LHCN-M2 (cell line): ENCODE measurements around the gene SPSB3. TPM values are rescaled to one million over a fixed set of nuclear protein-coding genes. Genes with fewer than 3 reads are reported as not detected.
"Not testable (repeated sequence)": the region's sequence is repeated elsewhere in the genome, so short reads cannot be mapped to it uniquely, and the experiment has no call there.

Experiments
- DNase-seq: peaks from one replicate; pipeline ENCODE4 v3.0.0-alpha.2; 2012; ENCODE audit warnings: low read depth
- total RNA-seq: library from RNA; depleted of rRNA; stranded (reverse); fragments of >200 nt; gene quantifications from 2 replicates; pipeline ENCODE4 v1.2.3, GENCODE V29; 2014; rRNA removed

Gene SPSB3
- total RNA-seq, 1 experiment from 2014 or later: 27.2 TPM

GRCh38 chr16:1743376-1744337, 38.7 kb downstream of the SPSB3 start:
- no peak for DNase-seq

- no peak for DNase-seq
Measured at GRCh38 chr16:1741553-1742165, 40.7 kb downstream of the SPSB3 start.

- DNase-seq: no peak
Measured at GRCh38 chr16:1740781-1741490, 41.4 kb downstream of the SPSB3 start.

DNA sequence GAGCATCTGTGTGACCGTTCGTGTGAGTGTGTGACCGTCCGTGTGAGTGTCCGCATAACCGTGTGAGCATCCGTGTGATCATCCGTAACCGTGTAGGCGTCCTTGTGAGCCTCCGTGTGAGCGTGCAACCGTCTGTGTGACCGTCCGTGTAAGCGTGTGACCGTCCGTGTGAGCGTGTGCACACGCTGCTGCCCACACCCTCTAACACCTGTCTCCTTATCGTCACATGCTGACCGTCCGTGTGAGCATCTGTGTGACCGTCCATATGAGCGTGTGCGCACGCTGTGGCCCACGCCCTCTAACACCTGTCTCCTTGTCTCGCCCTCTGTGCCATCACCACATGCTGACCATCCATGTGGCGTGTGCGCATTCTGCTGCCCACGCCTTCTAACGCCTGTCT, 42.1 kb downstream of the SPSB3 start:
- no peak for DNase-seq

GRCh38 chr16:1734816-1735215, 47.6 kb downstream of the SPSB3 start:
- DNase-seq: no peak

- no peak for DNase-seq
Measured at GRCh38 chr16:1734123-1734522, 48.2 kb downstream of the SPSB3 start.

DNA sequence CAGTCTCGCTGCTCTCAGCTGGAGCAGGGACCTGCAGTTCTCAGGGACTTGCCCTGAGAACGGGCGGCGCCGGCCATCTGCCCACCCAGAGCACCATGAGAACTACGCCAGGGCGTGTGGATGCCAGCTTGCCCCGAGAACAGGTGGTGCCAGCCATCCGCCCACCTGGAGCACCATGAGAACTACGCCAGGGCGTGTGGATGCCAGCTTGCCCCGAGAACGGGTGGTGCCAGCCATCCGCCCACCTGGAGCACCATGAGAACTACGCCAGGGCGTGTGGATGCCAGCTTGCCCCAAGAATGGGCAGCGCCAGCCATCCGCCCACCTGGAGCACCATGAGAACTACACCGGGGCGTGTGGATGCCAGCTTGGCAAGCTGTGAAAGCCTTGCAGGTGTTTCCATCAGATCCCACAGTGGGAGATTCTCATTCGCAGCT, 49.8 kb downstream of the SPSB3 start:
- DNase-seq: not testable (repeated sequence)

GRCh38 chr16:1732071-1732470, 50.3 kb downstream of the SPSB3 start:
- no peak for DNase-seq

GRCh38 chr16:1731603-1732002, 50.8 kb downstream of the SPSB3 start:
- DNase-seq: no peak

DNA sequence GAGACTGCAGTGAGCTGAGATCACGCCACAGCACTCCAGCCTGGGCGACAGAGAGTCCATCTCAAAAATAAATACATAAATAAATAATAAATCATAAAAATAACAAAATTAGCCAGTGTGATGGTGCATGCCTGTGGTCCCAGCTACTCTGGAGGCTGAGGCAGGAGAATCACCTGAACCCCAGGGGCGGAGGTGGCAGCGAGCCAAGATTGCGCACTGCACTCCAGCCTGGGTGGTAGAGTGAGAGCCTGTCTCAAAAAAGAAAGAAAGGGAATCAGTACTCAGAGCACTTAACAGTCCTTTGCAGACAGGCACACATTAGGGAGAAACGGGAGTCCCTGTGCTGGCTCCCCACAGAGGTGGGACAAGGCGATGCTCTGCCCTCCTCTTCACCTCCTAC, 51.3 kb downstream of the SPSB3 start:
- no peak for DNase-seq

DNA sequence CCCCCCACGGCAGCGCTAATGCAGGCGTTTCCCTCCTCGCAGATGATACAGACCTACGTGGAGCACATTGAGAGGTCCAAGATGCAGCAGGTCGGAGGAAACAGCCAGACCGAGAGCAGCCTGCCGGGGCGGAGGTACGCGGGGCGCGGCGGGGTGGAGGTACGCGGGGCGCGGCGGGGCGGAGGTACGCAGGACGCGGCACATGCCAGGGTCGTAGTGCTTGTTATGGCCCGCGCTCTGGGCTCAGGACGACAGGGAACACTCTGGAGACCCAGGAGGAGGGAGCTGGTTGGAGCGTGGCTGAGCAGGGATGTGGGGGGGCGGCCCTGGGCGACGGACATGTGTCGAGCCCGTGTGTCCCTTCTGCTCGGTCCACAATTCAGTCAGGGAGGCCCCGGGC, 52.9 kb downstream of the SPSB3 start:
- DNase-seq: no peak

DNA sequence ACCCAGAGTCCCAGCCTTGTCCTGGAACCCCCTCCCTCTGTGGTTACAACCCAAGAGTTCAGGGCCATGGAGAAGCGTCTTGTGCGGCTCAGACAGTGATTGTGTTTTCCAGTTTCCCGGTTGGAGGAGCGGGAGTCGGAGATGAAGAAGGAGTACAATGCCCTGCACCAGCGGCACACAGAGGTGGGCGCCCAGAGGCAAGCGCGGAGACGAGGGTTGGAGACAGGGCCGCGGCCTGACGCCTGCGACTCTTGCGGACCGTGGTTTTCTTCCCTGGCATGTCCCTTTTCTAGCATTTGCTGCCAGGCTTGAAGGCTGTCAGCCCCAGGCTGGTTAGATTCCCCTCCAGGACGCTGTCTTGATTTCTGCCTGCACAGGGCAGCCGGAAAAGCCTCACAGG, 53.3 kb downstream of the SPSB3 start:
- no peak for DNase-seq

DNA sequence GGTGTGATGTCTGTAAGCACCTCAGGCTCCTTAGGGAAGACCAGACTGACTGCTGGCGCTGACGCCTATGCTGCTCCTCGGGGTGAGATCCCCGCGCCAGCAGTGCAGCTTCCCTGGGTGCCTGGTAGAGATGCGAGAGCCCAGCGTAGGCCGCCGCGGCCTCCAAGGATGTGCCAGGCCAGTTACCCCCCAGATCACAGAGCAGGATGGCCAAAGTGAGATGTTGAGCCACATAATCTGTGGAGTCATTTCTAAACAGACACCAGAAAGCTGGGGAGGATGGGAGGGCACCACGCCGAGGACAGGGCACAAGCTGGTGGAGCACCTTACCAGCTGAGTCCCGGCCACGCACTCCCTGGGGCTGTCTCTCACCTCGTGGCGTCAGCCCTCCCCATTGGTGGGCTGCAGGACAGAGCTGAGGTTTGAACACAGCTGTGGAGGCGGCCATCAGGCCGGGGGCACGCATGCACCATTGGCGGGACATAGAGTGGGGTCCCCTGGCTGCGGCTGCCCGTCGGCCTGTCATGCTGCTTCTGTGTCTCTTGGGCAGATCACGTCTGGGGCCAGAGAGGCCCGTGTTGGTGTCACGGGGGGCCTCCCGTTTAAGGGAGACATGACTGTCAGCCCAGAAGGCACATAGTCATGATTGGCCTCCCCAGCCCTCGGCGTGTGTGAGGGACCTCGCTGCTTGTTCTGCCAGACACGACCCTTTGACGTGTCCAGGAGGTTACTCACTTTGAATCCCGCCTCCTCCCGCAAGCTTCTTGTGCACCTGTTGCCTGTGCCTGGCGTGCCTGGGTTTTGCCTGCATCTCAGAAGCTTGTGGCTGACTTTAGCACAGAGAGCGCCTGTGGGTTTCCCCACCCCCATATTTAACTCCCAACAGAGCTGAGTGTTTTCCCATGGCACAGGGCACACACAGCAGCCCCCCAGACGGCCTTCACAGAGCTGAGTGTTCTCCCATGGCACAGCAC, 54.4 kb downstream of the SPSB3 start:
- no peak for DNase-seq

Other genes with a start within 250 kb of the SPSB3 start
- not detected in 2 replicates for gene TMEM204, start 248.9 kb downstream of the SPSB3 start, total RNA-seq
- 9.9 and 18.3 TPM in 2 replicates for gene IFT140, start 170.5 kb downstream of the SPSB3 start, total RNA-seq
- 6.9 and 7.9 TPM in 2 replicates for gene CRAMP1, start 170.2 kb downstream of the SPSB3 start, total RNA-seq
- 59.1 and 62.8 TPM in 2 replicates for gene JPT2, start 104.3 kb downstream of the SPSB3 start, total RNA-seq
- 45.9 and 55.4 TPM in 2 replicates for gene MAPK8IP3, start 76.4 kb downstream of the SPSB3 start, total RNA-seq
- gene NME3, start 11.0 kb downstream of the SPSB3 start, total RNA-seq: 50.9 and 53.5 TPM in 2 replicates
- gene EME2, start 9.8 kb downstream of the SPSB3 start, total RNA-seq: 13.7 and 17.4 TPM in 2 replicates
- 132 and 155 TPM in 2 replicates for gene MRPS34, start 9.4 kb downstream of the SPSB3 start, total RNA-seq
- gene NUBP2, start 389 bp upstream of the SPSB3 start, total RNA-seq: 145 and 213 TPM in 2 replicates
- not detected in 2 replicates for gene IGFALS, start 11.1 kb upstream of the SPSB3 start, total RNA-seq
- 35.4 and 45.2 TPM in 2 replicates for gene HAGH, start 44.3 kb upstream of the SPSB3 start, total RNA-seq
- gene FAHD1, start 44.6 kb upstream of the SPSB3 start, total RNA-seq: 58.8 and 64.9 TPM in 2 replicates
- not detected in 2 replicates for gene MEIOB, start 89.6 kb upstream of the SPSB3 start, total RNA-seq
- gene HS3ST6, start 135.8 kb upstream of the SPSB3 start, total RNA-seq: not detected in 2 replicates
- 14.2 and 14.4 TPM in 2 replicates for gene MSRB1, start 160.6 kb upstream of the SPSB3 start, total RNA-seq
- gene RPL3L, start 172.1 kb upstream of the SPSB3 start, total RNA-seq: not detected in 2 replicates
- gene NDUFB10, start 177.0 kb upstream of the SPSB3 start, total RNA-seq: 244 and 288 TPM in 2 replicates
- 2,551 and 2,646 TPM in 2 replicates for gene RPS2, start 182.3 kb upstream of the SPSB3 start, total RNA-seq
- gene RNF151, start 184.3 kb upstream of the SPSB3 start, total RNA-seq: not detected in 2 replicates
- 52.1 and 85.4 TPM in 2 replicates for gene TBL3, start 189.5 kb upstream of the SPSB3 start, total RNA-seq
- 0.23 and 1.3 TPM in 2 replicates for gene NOXO1, start 198.9 kb upstream of the SPSB3 start, total RNA-seq
- 26.0 and 30.5 TPM in 2 replicates for gene GFER, start 201.6 kb upstream of the SPSB3 start, total RNA-seq
- gene SYNGR3, start 207.4 kb upstream of the SPSB3 start, total RNA-seq: 1.1 and 1.6 TPM in 2 replicates
- 37.2 and 47.5 TPM in 2 replicates for gene ZNF598, start 227.2 kb upstream of the SPSB3 start, total RNA-seq
- gene NPW, start 237.2 kb upstream of the SPSB3 start, total RNA-seq: 1.3 TPM in 2 replicates
- gene NHERF2, start 244.3 kb upstream of the SPSB3 start, total RNA-seq: 5.5 and 7.3 TPM in 2 replicates